Stimulated activated effector memory CD8-positive, alpha-beta T cell treated with anti-CD3 and anti-CD28 coated beads, Interleukin-12 subunit alpha, Interleukin-12 subunit beta, amount 100 ng/mL, for 72 hours (primary cell): ENCODE data around the gene KRTAP5-2.
A peak's percentile ranks its signal among the peaks of the same experiment; 100 is the strongest.
"Not testable (repeated sequence)": the region's sequence is repeated elsewhere in the genome, so short reads cannot be mapped to it uniquely, and the experiment has no call there.

Source experiments
- ATAC-seq: fragments of 150-1000 bp; cut with Tn5 transposase; 2 replicates; pipeline ENCODE4 v1.10.0; 2021
- DNase-seq, 2 donors: peaks; one replicate each; pipeline ENCODE4 v3.0.0; 2021 to 2022; ENCODE audit warnings: low spot score in 2 of 2
- H3K27ac Mint-ChIP-seq: one replicate; pipeline ENCODE4 v1.8.0; 2022; ENCODE audit warnings: mild to moderate bottlenecking, mixed read lengths
- H3K36me3 Mint-ChIP-seq: one replicate; pipeline ENCODE4 v1.8.0; 2022; ENCODE audit warnings: mild to moderate bottlenecking, mixed read lengths
- H3K4me1 Mint-ChIP-seq: one replicate; pipeline ENCODE4 v1.8.0; 2022; ENCODE audit warnings: mixed read lengths
- H3K4me3 Mint-ChIP-seq: one replicate; pipeline ENCODE4 v1.8.0; 2022; ENCODE audit warnings: mild to moderate bottlenecking, mixed read lengths
- H3K9me3 Mint-ChIP-seq: one replicate; pipeline ENCODE4 v1.8.0; 2022; ENCODE audit warnings: mixed read lengths

KRTAP5-2 gene

DNA sequence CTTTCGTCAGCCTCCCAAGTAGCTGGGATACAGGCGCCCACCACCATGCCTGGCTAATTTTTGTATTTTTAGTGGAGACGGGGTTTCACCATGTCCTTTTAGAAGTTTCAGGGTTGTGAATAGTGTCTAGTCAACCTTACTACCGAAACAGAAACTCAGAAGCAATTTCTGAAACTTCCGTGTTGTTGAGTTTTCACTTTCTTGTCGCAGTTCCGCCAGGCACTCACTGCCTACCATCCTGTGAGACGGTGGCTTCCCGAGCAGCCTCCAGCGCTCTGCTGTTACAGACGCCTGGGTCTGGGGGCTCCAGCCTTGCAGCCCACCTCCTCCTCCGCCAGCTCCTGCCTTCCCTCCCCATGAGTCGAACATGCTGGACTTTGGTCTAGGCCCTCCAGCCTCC, 7.8 kb upstream of the KRTAP5-2 start:
- not testable (repeated sequence) for H3K9me3 Mint-ChIP-seq, H3K4me3 Mint-ChIP-seq, DNase-seq, H3K36me3 Mint-ChIP-seq
- peak; percentile 85 for ATAC-seq
- H3K4me1 Mint-ChIP-seq, result peaks cover 15% of the 10 kb centered on the region
- H3K27ac Mint-ChIP-seq, result peak overlapping the region; percentile 78

DNA sequence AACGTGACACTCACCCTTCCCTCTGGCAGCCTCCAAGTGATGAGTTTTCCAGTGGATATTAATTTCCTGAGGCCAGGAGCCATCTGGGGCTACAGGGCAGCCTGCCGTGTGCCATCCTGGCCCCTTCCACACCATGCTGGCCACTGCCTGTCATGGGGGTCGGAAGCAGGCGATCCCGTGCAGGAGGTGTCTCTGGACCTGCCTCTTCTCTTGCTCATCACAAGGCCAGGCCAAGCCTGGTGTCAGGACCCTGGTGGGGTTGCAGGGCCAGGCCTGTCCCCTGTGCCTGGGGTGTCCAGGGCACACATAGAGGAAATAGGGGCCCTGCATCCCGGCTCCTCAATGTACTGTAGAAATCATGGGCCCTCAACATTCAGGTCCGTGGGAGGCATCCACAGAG, 6.6 kb upstream of the KRTAP5-2 start:
- no peak overlapping the region for H3K27ac Mint-ChIP-seq
- no peak for ATAC-seq
- H3K36me3 Mint-ChIP-seq, result no peaks in the 10 kb centered on the region
- no peak for DNase-seq
- no peaks in the 10 kb centered on the region for H3K9me3 Mint-ChIP-seq
- H3K4me3 Mint-ChIP-seq, result no peak overlapping the region
- peaks cover 15% of the 10 kb centered on the region for H3K4me1 Mint-ChIP-seq

- Mint-ChIP-seq H3K36me3 (no peaks in the 10 kb centered on the region), H3K4me1 (peaks cover 15% of the 10 kb centered on the region), H3K9me3 (no peaks in the 10 kb centered on the region), H3K4me3 (no peak overlapping the region), H3K27ac (no peak overlapping the region)
- no peak for DNase-seq
- ATAC-seq, result no peak
These were observed 6.1 kb upstream of the KRTAP5-2 start for GRCh38 chr11:1604181-1604580.

- peaks cover 20% of the 10 kb centered on the region for H3K4me1 Mint-ChIP-seq
- no peak for DNase-seq
- no peak for ATAC-seq
These were observed 5.5 kb upstream of the KRTAP5-2 start for GRCh38 chr11:1603629-1604028.

DNA sequence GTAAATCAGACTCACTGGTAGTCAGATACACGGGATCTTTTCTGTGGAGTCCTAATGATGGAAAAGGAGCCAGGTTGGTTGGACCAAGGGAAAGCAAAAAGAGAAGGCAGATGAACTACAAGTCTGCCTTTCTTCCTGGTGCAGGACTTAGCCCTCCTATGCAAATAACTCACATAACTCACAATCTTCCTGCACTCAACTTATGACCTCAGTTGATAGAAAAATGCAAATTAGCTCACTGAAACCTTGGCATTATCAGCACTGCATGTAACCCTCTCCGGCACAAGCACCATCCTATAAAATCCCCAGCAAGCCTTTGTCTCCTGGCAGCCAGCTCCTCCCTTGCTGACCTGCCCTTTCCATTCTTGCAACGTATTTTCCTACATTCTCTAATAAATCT, 3.6 kb upstream of the KRTAP5-2 start:
- not testable (repeated sequence) for ATAC-seq, H3K4me3 Mint-ChIP-seq, H3K36me3 Mint-ChIP-seq, H3K9me3 Mint-ChIP-seq, DNase-seq, H3K27ac Mint-ChIP-seq
- peaks cover 27% of the 10 kb centered on the region for H3K4me1 Mint-ChIP-seq

More at GRCh38 chr11:1603629-1604028, 5.5 kb upstream of the KRTAP5-2 start:
- Mint-ChIP-seq H3K9me3 (no peaks in the 10 kb centered on the region), H3K4me3 (no peak overlapping the region), H3K27ac (no peak overlapping the region), H3K36me3 (no peaks in the 10 kb centered on the region)

- peaks cover 29% of the 10 kb centered on the region for H3K4me1 Mint-ChIP-seq
- H3K36me3 Mint-ChIP-seq, result no peaks in the 10 kb centered on the region
- H3K4me3 Mint-ChIP-seq, result no peak overlapping the region
- no peaks in the 10 kb centered on the region for H3K9me3 Mint-ChIP-seq
- H3K27ac Mint-ChIP-seq, result no peak overlapping the region
- ATAC-seq (no peak), DNase-seq (no peak)
These were observed 2.5 kb upstream of the KRTAP5-2 start for GRCh38 chr11:1600626-1601025.

DNA sequence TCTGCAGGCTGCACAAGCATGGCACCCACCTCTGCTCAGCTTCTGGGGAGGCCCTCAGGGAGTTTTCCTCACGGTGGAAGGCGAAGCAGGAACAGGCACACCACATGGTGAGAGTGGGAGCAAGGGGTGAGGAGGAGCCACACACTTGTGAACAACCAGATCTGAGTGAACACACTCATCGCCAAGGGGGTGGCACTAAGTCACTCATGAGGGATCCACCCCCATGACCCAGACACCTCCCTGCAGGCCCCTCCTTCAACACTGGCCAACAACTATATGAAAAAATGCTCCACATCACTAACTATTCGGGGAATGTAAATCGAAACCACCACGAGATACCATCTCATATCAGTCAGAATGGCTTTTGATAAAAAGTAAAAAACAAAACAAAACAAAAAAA, 722 bp upstream of the KRTAP5-2 start:
- H3K9me3 Mint-ChIP-seq, result no peaks in the 10 kb centered on the region
- ATAC-seq, result peak; percentile 68
- no peaks in the 10 kb centered on the region for H3K36me3 Mint-ChIP-seq
- H3K4me3 Mint-ChIP-seq, result no peak overlapping the region
- peaks cover 36% of the 10 kb centered on the region for H3K4me1 Mint-ChIP-seq
- DNase-seq, result no peak
- no peak overlapping the region for H3K27ac Mint-ChIP-seq

DNA sequence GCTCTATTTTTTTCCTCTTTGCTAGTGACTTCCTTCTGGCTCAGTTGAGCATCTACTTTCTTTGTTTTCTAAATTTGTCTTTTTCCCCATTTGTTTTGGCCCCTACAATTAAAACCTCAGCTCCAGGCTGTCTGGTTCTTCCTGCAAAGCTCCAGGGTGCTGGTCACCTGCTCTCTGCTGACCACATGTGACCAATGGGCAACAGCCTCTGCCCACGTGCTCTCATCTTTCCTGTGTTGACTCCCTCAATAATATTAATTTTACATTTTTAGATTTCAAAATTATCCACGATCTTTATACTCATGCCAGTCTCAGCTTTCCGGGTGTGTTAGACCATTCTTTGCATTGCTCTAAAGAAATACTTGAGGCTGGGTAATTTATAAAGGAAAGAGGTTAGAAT, 312 bp upstream of the KRTAP5-2 start:
- H3K4me1 Mint-ChIP-seq, result peaks cover 36% of the 10 kb centered on the region
- not testable (repeated sequence) for H3K36me3 Mint-ChIP-seq, ATAC-seq, H3K4me3 Mint-ChIP-seq, H3K9me3 Mint-ChIP-seq, DNase-seq, H3K27ac Mint-ChIP-seq

DNA sequence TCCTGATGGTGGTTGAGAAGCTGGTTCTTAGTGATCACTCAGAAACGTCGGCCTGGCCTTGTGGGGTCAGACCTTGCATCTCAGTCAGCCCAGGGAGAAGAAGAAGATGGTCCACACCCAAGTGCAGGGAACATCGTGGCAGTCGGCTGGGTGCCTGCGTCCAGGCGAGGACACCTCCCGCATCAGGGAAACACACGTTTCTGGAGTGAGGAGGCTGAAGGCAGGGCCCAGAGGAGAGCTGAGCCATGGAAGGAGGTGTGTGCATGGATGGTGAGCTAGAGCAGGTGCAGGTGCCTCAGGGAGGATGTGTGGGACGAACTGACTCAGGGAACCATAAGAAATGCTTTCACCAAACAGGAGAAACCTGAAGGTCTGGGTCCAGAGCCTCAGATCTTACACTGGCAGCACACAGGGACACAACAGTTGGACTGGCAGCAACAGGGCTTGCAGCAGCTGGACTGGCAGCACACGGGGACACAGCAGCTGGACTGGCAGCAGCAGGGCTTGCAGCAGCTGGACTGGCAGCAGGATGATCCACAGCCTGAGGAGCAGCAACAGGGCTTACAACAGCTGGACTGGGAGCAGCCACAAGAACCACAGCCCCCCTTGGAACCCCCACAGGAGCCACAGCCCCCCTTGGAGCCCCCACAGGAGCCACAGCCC, 632 bp downstream of the KRTAP5-2 start:
- Mint-ChIP-seq H3K4me1 (peaks cover 36% of the 10 kb centered on the region), H3K4me3 (no peak overlapping the region), H3K36me3 (no peaks in the 10 kb centered on the region), H3K9me3 (no peaks in the 10 kb centered on the region), H3K27ac (peak overlapping the region; percentile 40)
- no peak for DNase-seq
- ATAC-seq, result no peak

- H3K9me3 Mint-ChIP-seq, H3K4me3 Mint-ChIP-seq, ATAC-seq, DNase-seq, H3K36me3 Mint-ChIP-seq, H3K27ac Mint-ChIP-seq: not testable (repeated sequence)
- peaks cover 36% of the 10 kb centered on the region for H3K4me1 Mint-ChIP-seq
These were observed 1.4 kb downstream of the KRTAP5-2 start for GRCh38 chr11:1596576-1597121.

- DNase-seq, H3K27ac Mint-ChIP-seq, ATAC-seq, H3K9me3 Mint-ChIP-seq, H3K4me3 Mint-ChIP-seq, H3K36me3 Mint-ChIP-seq: not testable (repeated sequence)
- peaks cover 36% of the 10 kb centered on the region for H3K4me1 Mint-ChIP-seq
These were observed 2.0 kb downstream of the KRTAP5-2 start for GRCh38 chr11:1595994-1596575.

DNA sequence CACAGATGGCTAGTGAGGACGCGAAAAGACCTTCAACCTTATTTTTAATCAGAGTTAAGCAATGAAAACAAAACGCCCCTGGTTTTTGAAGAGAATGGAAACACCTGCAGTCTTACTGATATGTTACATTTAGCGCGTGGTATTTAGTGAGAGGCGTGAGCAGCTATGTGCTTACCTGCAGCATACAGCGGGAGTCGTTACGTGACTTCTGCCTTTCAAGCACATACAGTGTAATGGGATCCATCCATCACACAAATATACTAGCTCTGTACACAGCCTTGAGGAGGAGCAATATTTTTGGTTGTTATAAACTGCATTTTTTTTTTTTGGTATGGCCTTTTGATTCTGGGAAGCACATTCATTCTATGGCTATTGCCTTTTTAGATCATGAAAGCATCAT, 5.5 kb downstream of the KRTAP5-2 start:
- ATAC-seq, result no peak
- H3K4me3 Mint-ChIP-seq, result no peak overlapping the region
- H3K36me3 Mint-ChIP-seq, result no peaks in the 10 kb centered on the region
- no peak for DNase-seq
- H3K27ac Mint-ChIP-seq, result no peak overlapping the region
- no peaks in the 10 kb centered on the region for H3K9me3 Mint-ChIP-seq
- H3K4me1 Mint-ChIP-seq, result peaks cover 38% of the 10 kb centered on the region

DNA sequence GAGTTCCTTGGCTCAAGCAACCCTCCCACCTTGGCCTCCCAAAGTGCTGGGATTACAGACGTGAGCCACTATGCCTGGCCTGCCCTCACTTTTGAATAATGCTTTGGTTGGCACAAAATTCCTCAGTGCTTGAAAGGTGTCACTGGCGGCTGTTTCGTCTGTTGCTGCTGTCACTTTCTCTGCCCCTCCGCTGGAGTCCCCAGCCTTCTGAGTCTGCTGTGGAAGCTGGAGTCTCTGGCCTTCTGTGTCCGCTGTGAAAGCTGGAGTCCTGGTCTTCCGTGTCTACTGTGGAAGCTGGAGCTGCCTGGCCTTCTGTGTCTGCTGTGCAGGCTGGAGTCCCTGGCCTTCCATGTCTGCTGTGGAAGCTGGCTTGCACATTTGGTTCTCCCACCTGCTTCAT, 8.1 kb downstream of the KRTAP5-2 start:
- no peaks in the 10 kb centered on the region for H3K36me3 Mint-ChIP-seq
- DNase-seq (no peak), ATAC-seq (no peak)
- no peak overlapping the region for H3K27ac Mint-ChIP-seq
- H3K9me3 Mint-ChIP-seq, result no peaks in the 10 kb centered on the region
- H3K4me1 Mint-ChIP-seq, result peaks cover 13% of the 10 kb centered on the region
- H3K4me3 Mint-ChIP-seq, result no peak overlapping the region

DNA sequence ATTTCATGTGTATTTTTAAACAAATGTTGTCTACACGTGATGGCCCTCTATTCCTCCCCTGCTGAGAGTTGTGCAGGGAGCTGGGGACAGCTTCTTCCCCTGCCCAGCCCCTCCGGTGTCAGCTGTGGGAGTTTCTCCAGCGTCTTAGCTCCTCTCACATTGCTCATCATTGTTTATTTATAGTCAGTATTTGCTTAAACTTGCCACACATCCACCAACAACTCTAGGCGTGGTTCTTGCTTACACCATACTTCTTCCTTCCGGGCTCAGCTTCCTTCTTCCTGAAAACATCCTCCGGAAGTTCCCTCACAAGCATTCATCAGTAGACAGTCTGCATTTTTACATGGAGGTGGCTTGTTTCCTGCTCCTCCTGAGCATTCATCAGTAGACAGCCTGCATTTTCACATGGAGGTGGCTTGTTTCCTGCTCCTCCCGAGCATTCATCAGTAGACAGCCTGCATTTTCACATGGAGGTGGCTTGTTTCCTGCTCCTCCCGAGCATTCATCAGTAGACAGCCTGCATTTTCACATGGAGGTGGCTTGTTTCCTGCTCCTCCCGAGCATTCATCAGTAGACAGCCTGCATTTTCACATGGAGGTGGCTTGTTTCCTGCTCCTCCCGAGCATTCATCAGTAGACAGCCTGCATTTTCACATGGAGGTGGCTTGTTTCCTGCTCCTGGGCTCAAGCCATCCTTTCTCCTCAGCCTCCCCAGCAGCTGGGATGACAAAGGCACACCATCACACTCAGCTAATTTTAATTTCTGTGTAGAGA, 8.7 kb downstream of the KRTAP5-2 start:
- Mint-ChIP-seq H3K4me1 (peaks cover 14% of the 10 kb centered on the region), H3K27ac (peak overlapping the region; percentile 82), H3K4me3 (peak overlapping the region; percentile 34)
- not testable (repeated sequence) for H3K36me3 Mint-ChIP-seq, H3K9me3 Mint-ChIP-seq, DNase-seq, ATAC-seq

DNA sequence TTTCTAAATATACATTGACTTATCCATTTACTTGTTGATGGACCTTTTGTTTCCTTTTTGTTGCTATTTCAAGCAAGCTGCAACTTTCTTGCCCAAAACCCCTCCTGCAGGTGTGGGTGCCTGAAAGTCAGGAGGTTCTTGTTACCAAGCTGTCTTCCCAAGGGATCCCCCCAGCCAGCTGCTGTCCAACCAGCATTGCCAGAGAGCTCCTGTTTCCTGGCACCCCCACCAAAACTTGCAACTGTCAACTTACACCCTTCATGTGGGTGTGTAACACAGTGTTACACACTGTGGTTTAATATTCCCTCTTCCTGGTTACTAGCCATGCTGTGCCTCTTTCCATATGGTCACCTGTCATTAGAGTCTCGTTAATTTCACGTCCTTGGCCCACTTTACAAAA, 11.4 kb downstream of the KRTAP5-2 start:
- Mint-ChIP-seq H3K4me3 (no peak overlapping the region), H3K36me3 (no peaks in the 10 kb centered on the region), H3K27ac (no peak overlapping the region), H3K9me3 (no peaks in the 10 kb centered on the region), H3K4me1 (peaks cover 23% of the 10 kb centered on the region)
- no peak for ATAC-seq
- no peak for DNase-seq
